Head of caudate nucleus (tissue), 42 donors: Measurements from ENCODE around the gene ADCY7.

Experiments
- DNase-seq, 42 donors: peaks; one replicate each; pipeline versions ENCODE4 v3.0.0 to v3.0.0-alpha.2; 2020 to 2021; ENCODE audit warnings: mixed read lengths in 7 of 42
- intact Hi-C: fragments of 100-400 bp; cut with DNase I; formaldehyde crosslinking; loops from one replicate; pipeline ENCODE4 v1.15.0; 2022

Gene ADCY7

DNA sequence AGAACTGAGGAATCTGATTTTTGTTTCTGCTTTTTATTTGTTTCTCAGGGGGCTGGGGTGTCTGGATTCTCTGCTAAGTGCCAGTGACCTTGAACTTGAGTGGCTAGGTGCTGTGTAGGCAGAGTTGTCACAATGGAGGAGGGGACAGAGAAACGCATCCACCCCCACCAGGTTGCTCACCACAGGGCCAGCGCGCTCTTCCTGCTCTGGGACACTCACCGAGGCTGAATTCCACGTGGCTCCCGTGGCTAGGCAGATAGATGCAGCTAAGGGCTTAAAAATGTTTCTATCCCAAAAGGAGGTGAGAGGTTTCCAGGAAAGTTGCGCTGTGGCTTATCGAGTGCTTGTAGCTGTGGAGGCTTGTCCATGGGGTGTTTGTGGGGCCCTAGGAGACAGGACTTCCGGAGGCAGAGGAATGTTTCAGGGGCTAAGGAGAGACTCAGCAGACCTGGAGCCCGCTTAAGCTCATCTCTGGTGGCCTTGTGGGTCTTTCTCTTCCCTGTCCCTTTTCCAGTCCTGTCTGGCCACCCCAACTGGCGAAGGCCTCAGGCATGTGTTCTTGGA lies 36.8 kb downstream of the ADCY7 start:
- intact Hi-C loops: no loop called here
- DNase-seq: peak in 13 of 42 donors; percentile 0 to 25 (median 5)

DNA sequence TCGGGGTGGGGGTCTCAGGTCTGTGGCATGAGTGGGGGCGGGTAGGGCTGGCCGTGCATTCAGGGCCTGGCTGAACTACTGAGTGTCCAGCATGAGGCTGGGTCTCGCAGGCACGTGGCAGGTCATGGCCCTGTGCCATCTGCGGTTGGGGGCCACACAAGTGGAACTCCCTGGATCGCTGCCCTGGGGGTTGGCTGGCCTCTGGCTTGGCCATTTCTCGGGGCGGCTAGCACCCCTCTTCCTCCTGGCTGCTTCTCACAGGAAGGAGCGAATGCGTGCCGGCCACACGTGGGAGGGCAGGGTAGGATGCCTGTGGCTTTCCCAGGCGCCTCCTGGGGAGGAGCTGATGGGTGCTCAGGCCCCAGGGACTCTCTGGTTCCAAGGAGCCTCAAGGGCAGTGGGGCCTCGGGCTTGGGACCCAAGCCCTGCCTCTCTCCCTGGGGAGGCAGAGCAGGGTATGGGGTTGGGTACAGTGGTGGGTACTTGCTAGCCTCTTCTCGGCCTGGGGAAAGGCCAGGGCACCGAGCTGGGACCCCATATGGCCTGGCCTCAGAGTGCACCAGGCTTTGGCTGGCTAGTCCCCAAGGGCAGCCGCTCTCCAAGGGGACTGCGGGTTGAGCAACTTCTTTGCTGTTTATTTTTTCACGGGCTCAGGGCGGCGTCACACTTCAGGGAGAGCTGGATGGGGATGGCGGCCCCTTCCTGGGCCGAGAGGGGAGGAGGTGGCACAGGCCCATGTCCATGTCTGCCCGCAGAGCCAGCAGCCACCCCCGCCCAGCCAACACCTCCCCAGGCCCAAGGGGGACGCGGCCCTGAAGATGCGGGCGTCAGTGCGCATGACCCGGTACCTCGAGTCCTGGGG lies 37.5 kb downstream of the ADCY7 start:
- peak in 21 of 42 donors; percentile 0 to 33 (median 9) for DNase-seq
- intact Hi-C loops: no loop called here

GRCh38 chr16:50304467-50305440 lies 38.4 kb downstream of the ADCY7 start:
- DNase-seq: peak in 18 of 42 donors; percentile 1 to 31 (median 9)
- intact Hi-C loops: no loop called here

GRCh38 chr16:50305441-50306061 lies 39.2 kb downstream of the ADCY7 start:
- peak in 20 of 42 donors; percentile 1 to 37 (median 9) for DNase-seq
- intact Hi-C loops: no loop called here

DNA sequence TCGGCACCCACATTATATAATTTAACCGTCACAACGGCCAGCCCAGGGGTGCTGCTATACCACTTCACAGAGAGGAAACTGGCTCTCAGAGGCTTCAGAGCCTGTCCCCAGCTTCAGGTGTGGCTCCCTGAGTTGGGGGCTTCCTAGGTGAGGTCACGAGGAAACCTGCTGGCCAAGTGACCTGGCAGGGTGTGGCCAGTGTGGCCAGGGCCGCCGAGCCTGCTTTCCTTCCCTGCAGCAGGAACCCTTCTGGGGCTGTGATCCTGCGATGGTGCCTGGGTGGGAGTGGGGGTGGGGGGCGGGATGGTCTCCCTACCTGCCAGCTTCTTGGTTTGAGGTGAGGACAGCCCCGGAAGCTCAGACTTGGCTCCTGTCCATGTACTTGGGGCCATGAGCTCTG lies 39.9 kb downstream of the ADCY7 start:
- intact Hi-C loops: no loop called here
- DNase-seq: peak in 16 of 42 donors; percentile 1 to 30 (median 3)

GRCh38 chr16:50308237-50308965 lies 42.0 kb downstream of the ADCY7 start:
- DNase-seq: peak in 18 of 42 donors; percentile 1 to 41 (median 12)
- intact Hi-C loops: no loop called here

DNA sequence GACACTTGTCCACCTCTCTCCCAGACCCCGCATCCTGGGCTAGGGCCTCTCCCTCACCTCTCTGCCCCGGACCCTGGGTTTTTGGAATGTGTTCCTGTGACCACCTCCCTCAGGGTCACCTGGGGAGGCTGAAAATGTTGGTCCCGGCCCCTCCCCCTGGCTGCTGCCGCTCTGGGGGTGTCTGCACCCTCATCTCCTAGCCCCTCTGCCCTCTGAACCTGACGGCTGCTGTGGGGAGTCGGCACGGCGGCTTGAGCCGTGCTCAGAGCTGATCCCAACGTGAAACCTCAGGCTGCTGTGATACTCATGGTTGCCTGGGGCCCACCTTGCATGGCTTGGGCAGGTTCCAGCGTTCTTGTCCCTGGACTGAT lies 42.8 kb downstream of the ADCY7 start:
- DNase-seq: peak in 7 of 42 donors; percentile 0 to 26 (median 9)
- intact Hi-C loops: no loop called here

DNA sequence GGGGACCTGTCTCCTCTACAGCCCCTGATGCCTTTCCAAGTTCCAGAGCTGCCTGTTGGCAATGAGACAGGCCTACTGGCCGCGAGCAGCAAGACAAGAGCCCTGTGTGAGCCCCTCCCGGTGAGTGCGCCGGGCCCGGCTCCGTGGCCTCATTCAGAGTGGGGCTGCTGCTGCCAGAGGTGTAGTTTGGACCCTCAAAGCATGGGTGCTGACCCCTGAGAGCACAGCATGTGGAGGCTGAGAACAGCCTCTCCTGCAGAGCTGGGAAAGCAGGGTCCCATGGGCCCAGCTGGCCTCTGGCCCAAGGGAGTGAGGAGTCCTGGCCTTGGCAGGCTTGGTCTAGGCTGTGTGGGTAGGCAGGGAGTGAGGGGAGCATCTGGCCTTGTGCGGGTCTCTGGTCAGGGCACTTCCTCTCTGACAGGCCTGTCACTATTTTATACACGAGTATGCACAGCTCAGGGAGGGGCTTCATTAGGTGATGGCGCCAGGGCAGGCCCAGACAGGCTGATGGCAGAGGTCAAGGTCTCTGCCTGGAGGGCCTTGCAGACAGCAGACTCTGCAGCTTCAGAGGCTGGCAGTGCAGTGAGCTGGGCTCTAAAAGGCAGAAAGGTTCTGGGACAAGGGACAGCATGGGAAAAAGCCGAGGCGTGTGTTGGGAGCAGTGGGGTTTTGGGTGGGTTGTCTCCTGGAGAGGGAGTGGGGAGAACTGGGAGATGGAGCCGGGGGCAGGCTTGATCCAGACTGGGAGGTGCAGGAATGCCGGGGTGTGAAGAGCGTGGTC lies 43.4 kb downstream of the ADCY7 start:
- DNase-seq: peak in 19 of 42 donors; percentile 1 to 39 (median 16)
- intact Hi-C loops: no loop called here

- intact Hi-C loops: no loop called here
- peak in 15 of 42 donors; percentile 0 to 37 (median 14) for DNase-seq
Measured at GRCh38 chr16:50310308-50311133, 44.2 kb downstream of the ADCY7 start.

- intact Hi-C loops: no loop called here
- peak in 16 of 42 donors; percentile 1 to 41 (median 12) for DNase-seq
Measured at GRCh38 chr16:50311134-50311528, 44.8 kb downstream of the ADCY7 start.

DNA sequence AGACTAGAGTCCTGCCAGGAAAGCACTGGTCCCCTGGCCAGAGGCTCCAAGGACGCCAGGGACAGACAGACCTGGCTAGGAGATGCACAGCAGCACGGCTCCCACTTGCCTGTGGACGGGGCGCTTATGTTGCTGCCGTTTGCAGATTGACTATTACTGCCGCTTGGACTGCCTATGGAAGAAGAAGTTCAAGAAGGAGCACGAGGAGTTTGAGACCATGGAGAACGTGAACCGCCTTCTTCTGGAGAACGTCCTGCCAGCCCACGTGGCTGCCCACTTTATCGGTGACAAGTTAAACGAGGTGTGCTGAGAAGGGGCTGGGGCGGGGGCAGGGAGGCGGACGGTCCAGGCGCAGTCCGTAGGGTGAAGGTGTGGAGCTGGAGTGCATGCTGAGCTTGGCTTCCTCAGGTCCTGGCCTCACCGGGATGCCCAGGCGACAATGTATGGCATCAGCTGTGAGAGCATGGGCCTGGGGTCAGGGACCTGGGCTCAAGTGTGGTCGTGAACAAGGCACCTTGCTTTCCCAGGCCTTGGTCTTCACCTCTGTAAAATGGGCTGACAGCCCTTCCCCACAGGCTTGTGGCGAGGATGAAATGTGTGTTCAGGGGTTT lies 45.6 kb downstream of the ADCY7 start:
- intact Hi-C loops: no loop called here
- peak in 17 of 42 donors; percentile 1 to 42 (median 14) for DNase-seq

DNA sequence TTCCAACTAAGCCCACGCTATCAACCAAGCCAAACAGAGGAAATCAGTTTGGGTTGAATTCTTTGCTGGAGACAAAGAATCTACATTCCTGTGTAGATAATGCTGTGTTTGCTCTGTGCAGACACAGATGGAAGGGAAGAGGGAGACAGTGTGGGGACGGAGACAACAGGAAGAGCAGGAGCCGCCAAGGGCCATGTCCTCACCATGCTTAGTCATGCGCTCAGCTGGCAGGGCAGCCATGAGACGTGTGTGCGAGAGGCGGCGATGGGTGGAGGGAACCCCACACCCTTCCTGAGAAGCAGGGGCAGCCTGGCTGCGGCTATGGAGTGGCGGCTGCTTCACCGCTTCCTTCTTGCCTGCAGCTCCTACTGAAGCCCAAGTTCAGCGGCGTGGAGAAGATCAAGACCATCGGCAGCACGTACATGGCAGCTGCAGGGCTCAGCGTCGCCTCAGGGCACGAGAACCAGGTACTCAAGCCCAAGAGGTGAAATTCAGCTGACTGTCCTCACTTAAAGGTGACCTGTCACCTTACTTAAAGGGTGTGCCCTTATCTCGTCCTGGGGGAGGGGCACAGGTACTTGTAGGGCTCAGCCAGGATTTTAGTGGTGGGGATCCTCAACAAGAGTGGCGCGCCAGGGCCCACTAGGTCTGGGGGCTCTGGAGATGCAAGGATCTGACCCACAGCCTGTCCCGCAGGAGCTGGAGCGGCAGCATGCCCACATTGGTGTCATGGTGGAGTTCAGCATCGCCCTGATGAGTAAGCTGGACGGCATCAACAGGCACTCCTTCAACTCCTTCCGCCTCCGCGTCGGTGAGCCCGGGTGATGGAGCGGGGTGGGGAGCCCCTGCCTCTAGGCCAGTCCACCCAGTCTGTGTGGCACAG lies 47.5 kb downstream of the ADCY7 start:
- intact Hi-C loops: no loop called here
- peak in 35 of 42 donors; percentile 17 to 78 (median 47) for DNase-seq

- DNase-seq: peak in 16 of 42 donors; percentile 2 to 46 (median 14)
- intact Hi-C loops: no loop called here
Measured at GRCh38 chr16:50314665-50315064, 48.3 kb downstream of the ADCY7 start.

DNA sequence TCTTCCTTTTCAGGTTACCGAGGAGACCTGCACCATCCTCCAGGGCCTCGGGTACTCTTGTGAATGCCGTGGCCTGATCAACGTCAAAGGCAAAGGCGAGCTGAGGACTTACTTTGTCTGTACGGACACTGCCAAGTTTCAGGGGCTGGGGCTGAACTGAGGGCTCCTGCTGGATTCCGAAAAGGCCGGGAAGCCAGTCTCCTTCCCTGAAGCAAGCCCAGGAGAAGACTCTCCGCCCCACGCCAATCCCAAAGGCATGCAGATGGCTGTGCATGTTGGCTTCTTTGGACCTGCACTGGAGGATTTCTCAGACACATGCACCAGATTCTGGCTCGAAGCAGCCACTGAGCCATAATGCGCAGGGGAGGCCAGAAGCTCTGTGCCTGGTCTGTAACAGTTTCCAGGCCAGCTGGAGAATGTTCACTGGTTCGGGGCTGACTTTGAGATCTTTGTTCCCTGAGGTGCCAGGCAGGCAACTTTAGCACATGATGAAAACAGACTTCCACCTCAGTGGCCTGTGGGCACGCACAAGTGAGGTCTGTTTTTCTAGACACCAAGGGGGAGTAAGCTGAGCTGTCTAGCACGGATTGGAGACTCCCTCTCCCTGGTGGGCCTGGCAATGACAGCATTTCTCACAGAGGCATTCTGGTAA lies 49.1 kb downstream of the ADCY7 start:
- DNase-seq: peak in 18 of 42 donors; percentile 1 to 42 (median 16)
- intact Hi-C loops: no loop called here
